OCI-LY3 (cell line): Measurements from ENCODE around the gene GSG1L.

ENCODE experiments used
- CTCF ChIP-seq: fragments of 200-600, 300-600 bp; sonication (generic); IDR thresholded peaks from 2 replicates; pipeline ENCODE4 v1.5.1; 2014; ENCODE audit warnings: antibody characterized with exemption, low read length, low read depth
- EZH2phosphoT487 ChIP-seq: fragments of 200-600 bp; shearing (Covaris generic); IDR thresholded peaks from 2 replicates; pipeline ENCODE4 v1.6.1; 2018; ENCODE audit warnings: antibody characterized with exemption, mixed run types, low read depth

- TF ChIP-seq CTCF, result no peak
- no peak for TF ChIP-seq EZH2phosphoT487
These were observed 20.7 kb upstream of the GSG1L start for GRCh38 chr16:28084209-28084608.
